ENCODE data around the gene PTCD2.
A peak's percentile ranks its signal among the peaks of the same experiment; 100 is the strongest.

The PTCD2 gene

DNA sequence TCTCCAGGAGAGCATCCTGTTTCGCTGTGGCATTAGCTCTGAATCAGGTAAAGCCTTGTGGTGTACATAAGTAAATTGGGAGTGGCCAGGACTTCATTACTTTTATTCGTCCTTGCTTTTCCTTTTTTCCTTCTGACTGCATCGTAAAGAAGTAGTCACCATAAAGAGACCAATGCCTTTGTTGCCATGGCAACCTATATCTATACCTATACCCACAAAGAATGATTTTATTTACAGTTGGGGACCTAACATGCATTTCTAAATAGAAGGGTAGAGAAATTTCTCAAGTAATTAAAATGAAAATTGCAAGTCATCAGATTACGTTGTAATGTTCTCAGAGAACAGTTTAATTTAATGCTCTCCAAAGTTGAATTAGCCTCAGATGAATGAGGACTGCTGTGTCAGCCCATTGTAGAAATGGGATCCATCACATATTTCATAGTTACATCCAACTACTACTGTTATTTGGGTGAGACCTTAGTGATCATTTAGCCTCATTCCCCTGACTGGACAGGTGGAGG lies 18.6 kb downstream of the PTCD2 start:
- FAIRE-seq (no peak), DNase-seq (ENCODE audit: low spot score) (no peak)

DNA sequence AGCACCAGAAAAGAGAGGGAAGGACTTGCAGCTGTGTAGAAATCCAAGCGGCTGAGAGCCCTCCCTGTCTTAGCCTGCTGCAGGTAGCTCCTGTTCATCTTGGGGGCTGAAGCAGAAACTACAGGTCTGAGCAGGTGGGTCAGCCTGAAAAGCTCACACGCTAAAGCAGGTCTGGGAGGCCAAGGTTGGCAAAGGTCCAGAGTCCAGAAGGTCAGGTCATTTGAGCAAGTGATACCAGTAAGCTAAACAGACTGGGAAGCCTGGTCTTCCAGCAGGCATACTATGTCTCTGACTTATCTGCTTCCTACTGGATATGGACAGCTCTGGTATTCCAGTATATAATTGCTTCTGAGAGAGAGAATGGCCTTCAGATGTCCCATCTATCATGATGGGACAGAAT lies 26.2 kb downstream of the PTCD2 start:
- no peak for FAIRE-seq
- DNase-seq (ENCODE audit: low spot score), result no peak

DNA sequence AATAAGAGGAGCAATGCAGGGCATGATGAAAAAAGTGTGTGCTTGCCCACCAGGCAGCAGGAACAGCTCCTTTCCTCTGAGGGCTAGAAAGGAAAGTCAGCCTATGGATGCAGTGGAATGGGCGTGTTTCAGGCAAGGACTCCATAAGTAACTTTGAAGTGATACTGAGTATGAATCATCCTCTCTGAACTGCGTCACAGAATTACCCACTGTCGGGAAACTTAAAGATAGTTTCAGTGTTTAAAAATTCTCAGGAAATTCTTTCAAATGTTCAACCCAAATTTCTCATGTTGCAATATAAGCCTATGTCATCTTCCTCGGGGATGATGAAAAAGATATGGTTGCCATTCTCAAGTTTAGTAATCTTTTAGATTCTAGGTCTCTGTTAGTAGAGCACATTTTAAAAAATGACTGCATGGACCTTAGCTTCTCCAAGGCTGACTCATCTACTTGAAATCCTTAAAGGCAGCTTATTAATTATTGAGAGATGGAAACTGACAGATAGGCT lies 27.7 kb downstream of the PTCD2 start:
- DNase-seq (ENCODE audit: low spot score) (peak; percentile 47), FAIRE-seq (peak; percentile 30)

DNA sequence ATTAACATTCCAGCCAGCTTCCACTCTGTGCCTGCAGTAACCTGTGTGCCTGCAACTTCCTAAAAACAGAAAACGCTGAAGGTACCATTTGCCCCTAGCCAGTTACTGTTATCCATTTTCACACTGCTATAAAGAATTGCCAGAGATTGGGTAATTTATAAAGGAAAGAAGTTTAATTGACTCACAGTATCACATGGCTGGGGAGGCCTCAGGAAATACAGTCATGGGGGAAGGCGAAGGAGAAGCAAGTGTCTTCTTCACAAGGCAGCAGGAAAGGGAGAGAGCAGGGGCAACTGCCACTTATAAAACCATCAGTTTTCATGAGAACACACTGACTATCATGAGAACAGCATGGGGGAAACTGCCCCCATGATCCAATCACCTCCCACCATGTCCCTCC lies 31.2 kb downstream of the PTCD2 start:
- FAIRE-seq, result no peak
- no peak for DNase-seq (ENCODE audit: low spot score)

DNA sequence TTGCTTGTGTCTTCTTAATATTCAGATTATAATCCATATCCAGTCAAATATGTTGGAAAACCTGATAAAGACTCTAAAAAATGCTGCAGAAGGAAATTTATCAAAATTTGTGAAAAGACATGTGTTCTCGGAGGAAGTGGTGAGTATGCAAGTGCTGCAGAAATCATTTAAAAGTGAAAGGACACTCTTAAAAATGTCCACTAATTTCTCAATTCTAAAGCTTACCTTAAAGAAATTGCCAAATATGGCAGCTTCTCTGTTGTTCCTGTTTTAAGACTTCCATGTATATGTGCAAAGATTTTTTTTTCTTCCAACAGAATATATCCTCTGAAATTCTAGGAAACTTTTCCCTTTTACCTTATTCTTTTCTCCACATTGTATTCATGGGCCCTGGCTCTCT lies 32.4 kb downstream of the PTCD2 start:
- DNase-seq (ENCODE audit: low spot score) (no peak), FAIRE-seq (no peak)

DNA sequence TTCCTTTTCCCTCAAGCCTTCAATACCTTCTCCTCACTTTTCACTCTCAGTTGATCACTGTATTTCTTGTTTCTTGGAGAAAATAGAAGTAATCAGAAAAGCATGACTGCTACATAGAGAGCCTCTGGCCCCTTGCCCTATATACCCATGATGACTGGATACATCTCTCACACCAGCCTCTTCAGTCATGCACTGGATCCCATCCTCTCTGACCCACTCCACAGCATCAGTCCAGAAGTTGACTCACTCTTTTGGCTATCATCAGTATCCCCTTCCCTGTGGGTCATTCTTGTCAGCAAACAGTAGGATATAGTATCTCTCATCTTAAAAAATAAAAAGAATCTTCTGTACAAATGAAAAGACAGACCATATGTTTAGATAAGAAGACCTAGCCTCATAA lies 32.9 kb downstream of the PTCD2 start:
- FAIRE-seq, result no peak
- DNase-seq (ENCODE audit: low spot score), result no peak

DNA sequence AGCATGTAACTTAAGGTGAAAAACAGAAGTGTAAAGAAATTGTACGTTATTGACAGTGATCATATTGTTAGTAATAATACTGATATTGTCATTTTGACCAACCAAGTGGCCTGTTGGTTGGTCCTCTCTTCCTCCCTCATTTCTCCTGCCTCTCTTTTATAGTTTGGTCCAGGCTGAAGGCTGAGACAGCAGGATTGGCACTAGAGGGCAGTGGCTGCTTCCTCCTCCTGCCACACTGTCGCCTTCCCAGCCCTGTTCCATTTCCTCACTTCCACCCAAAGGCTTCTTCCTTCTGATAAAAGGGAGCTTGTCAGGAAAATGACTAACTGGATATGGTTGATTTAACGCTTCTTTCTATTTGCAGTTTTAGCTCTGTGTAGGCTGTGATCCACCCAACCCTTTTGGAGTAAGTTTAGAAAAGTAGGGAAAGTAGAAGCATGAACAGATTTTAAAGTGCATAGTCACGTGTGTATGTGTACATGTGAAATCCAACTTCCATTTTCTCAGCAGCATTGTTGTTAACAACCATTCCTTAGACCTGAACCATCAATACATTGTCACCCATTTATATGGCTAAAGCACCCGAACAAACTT lies 35.6 kb downstream of the PTCD2 start:
- FAIRE-seq, result no peak
- DNase-seq (ENCODE audit: low spot score), result peak; percentile 29

DNA sequence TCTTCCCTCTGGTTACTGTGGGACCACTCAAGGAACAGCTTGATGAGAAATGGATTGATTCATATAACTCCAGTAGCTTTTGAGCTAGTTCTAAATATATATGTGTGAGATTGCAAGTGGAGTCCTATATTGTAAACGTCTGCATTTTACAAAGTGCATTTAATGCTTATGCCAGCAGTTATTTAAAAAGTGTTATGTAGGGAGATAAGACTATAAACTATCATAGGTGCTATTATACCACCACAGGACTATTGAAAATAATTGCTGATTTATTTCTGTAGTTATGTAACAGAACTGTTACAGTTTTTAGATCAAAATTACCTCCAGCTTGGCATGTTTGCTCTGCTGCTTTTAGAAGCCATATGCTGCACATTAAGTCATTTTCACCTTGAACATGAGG lies 36.2 kb downstream of the PTCD2 start:
- no peak for DNase-seq (ENCODE audit: low spot score)
- no peak for FAIRE-seq

DNA sequence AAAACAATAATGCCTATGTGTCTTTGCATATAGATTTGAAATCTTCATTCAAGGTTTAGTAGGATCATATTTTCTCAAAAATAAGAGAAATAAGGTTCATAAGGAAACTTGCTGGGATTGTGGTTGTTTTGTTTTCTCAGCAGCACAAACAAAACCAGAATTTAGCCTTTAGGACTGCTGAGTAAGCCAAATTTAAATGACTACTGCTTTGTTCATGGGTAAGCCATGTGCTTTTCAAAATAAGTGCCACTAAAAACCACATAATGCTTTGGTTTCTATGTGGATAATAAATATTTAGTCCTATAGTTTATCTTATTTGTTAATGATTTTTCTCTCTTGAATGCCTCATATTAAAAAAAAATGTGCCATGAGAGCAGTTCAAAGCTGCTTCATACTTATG lies 38.8 kb downstream of the PTCD2 start:
- FAIRE-seq, result no peak
- DNase-seq (ENCODE audit: low spot score), result no peak

DNA sequence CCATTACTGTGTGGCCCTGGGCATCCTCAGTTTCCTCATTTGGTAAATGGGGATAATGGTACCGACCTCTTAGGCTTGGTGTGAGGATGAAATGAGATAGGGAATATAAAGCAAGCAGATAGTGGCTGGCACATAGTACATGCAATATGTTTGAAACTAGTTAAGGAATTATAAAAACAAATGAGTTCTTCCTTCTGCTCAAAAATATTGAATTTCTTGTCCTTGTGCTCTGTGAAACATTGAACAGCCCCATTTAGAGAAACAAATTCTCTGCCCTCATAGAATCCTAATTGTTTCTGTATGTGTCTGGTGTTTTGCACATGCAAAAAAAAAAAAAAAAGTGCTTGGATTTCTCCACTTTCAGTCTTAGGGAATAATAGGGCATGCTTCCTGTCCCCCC lies 39.7 kb downstream of the PTCD2 start:
- no peak for FAIRE-seq
- no peak for DNase-seq (ENCODE audit: low spot score)

DNA sequence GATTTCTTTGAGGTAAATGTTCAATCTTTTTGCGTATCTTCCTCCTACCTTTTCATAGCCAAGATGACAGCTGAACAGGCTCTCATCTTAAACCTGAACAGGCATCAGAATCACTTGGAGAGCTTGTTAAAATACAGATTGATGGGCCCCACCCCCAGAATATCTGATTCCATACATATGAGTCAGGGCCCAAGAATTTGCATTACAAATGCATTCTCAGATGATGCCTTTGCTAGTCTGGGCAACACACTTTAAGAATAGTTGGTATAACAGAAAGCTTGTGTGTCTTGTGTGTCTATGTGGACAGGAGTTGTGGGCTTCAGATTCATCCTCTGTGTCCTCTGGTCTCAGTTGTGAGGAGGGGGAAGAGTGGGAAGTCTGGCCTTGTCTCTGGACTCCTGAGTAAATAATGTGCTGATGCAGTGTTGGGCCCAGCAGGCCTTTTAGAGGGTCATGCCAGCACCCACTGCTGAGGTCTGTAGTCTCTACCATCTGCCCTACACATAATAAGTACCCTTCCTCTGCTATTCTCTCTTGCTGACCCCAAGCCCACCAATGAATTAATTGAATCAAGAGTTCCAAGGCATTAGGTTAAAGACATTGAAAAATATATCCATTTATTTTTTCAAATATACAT lies 43.1 kb downstream of the PTCD2 start:
- peak; percentile 59 for DNase-seq (ENCODE audit: low spot score)

DNA sequence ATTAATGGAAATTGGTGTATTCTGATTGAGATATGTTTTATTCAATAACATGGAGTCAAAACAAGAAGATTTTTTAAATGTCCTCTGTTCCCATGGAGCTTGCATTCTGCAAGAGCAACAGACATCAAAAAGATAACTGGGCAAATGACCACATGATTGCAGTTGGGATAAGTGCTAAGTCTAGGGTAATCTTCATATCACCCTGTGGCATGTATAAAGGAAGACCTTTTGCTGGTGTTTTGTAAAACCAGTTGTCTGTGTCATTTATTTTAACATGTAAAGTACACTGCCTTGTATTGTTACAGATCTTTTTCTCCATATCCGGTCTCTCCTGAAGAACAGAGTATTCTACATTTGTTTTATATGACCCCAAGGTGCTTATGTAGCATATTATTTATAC lies 44.0 kb downstream of the PTCD2 start:
- no peak for FAIRE-seq

More for the DNA sequence above, 43.1 kb downstream of the PTCD2 start:
- no peak for FAIRE-seq

DNA sequence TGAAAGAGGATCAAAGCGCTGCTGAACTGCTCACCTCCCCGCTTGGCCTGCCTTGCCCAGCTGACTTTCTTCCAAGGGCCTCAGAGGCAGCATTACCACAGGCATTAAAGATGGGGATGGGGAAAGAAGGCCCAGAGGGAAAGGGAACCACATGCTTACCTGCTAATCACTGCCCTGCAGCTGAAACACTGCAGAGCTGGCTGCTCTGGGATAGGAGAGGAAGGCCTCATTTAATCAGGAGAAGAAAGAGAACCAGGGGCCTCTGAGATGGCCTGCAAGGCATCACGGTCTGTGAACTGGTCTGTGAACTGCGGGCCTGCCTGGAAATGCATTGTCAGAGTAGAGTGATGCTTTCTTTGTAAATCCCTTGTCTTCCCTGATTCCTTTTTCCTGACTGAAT lies 44.8 kb downstream of the PTCD2 start:
- DNase-seq (ENCODE audit: low spot score), result no peak
- FAIRE-seq, result no peak

More for the DNA sequence above, 44.0 kb downstream of the PTCD2 start:
- DNase-seq (ENCODE audit: low spot score), result no peak

DNA sequence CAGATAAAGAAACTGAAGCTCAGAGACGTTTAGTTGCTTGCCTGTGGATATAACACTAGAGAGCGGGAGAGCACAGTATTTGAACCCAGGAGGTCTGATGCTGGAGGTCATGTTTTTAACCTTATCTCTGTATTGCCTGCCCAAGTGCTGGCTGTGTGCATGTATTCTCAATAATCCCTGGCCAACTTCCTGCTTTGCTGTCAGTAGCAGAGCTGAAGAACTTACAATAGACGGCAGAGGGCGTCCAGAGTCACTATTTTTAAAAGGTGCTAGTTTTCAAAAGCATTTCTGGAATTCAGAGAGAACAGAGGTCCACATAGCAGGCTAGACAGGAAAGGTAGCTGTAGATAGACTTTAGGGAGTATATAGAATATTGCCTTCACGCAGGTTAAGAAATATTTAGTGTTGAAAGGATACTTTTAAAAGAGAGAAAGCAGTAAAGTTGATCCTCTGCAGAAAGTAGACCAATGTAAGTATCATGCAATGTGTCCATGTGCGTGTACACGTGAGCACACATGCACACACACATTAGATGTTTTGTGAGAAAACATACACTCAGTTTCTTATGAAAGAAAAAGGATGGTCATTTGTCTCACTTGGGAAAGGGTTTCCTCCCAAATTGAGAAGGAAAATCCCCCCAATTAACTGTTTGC lies 46.3 kb downstream of the PTCD2 start:
- DNase-seq (ENCODE audit: low spot score) (peak; percentile 42), FAIRE-seq (no peak)

DNA sequence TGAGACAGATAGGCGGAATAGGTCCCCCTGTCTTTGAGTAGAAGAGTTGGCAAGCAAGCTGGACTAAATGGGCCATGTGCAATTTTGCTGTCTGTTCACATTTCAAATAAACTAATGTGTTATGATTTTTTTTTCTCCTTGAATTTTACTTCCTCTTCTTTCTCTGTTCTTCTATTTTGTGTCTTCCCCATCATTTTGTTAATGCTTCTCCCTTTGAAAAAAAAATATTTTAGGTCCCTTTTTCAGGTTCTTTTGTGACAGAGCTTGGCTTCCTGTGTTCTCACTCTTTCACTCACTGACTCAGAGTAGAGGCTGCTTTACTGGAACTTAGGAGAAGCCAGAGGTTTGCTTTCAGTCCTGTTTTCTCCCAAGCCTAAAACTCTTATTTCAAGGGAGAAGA lies 48.1 kb downstream of the PTCD2 start:
- FAIRE-seq (no peak), DNase-seq (ENCODE audit: low spot score) (no peak)

DNA sequence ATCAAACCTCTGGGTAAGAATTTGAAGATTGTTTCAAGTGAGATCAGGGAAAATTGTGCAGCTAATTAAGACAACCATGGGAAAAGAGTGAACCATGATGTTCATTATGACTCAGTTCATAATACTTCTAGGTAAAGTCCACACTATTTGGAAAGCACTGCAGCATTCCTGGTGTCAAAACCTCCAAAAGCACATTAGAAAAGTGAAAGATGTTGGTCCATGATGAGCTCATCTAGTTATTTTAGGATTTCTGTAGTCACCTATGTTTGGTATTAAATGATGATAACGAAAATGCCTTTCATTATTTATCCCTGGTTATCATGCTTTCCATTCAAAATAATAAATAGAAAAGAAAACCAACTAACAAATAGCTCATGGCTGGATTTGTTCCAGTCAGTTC lies 49.1 kb downstream of the PTCD2 start:
- DNase-seq (ENCODE audit: low spot score) (no peak), FAIRE-seq (no peak)

DNA sequence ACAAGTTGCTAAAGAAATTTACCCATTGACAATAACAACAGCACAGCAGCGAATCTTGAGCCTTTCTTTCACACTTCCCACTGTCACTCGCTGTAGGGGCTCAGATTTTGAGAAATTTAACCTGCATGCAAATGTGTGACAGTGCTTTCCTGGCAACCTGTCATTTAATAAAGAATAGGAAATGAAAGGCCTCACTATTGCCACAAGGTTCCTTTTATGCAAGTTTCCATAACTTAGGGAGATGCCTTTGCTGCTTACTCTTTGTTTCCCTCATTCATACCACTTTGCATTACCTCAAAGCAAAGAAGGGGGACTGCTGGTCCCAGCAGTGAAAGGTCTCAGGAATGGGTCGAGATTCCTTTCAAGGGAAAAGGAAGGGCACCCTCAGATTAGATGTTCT lies 49.5 kb downstream of the PTCD2 start:
- DNase-seq (ENCODE audit: low spot score) (no peak), FAIRE-seq (no peak)

DNA sequence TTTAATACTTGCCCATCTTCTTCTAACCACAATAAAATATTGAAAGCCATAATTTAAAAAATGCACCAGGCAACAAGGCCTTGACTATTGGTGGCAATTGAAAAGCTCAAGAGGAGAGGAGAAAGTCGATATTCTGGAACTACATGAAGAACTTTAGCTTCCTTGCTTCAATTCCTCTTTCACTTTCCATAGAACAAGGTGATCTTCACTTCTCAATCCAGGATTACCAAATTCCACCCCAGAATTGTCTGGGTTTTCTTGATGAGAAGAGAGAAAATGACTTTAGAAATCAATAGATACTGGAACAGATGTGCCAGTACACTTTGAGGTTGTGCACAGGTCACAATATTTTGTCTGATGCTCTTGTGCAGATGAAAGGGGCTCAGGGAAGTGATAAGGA lies 52.2 kb downstream of the PTCD2 start:
- FAIRE-seq, result no peak

DNA sequence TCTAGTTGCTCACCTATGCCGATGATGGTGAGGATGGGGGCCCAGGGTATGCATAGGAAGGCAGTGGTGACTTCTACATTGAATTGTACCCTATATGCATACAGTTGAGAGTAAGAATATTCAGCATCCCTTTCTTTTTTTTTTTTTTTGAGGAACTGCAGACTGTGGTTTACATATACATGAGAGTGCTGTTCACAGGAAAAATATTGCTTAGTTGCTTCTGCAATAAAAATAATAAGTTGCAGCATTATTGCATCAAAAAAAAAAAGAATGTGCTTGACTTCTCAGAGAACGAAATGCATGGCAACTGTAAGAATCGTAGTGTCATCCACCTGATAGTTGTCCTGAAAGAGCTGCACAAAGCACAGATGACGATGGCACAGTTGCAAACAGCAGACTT lies 52.8 kb downstream of the PTCD2 start:
- DNase-seq (ENCODE audit: low spot score) (no peak), FAIRE-seq (no peak)

More for the DNA sequence above, 52.2 kb downstream of the PTCD2 start:
- no peak for DNase-seq (ENCODE audit: low spot score)

DNA sequence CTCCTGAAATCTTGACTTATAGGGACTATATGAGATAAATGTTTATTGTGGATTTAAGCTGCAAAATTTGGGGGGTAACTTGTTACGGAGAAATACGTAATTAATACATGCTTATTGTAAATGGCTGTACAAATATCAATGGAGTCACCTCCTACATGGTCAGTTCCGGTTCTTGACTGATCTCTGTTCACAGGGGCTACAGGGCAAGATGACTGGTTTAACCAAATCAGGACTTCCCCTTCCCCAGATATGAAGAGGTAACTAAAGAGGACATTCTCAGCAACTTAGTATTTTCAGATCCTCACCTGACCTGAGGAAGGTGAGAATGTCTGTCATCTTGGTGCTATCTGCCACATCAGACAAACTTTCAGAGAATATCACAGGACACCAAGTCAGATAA lies 54.7 kb downstream of the PTCD2 start:
- no peak for FAIRE-seq
- DNase-seq (ENCODE audit: low spot score), result no peak

DNA sequence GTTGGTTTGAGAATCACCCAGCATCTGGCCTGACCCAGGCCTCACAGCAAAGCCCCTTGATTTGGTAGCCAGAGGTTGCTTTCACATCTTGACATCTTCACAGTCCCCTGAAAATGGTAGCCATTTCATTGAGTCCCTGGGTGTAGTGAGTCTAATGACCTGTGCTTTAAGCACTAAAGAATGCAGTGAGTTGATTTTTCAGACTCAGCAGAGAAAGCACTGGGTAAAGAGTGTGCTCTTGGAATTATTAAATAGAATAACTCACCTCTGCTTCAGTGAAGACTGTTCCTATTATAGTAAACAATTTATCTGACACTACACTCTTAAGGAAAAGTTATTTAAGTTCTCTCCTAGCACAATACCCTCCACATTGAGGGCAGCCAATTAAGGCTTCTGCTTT lies 56.2 kb downstream of the PTCD2 start:
- DNase-seq (ENCODE audit: low spot score) (no peak), FAIRE-seq (no peak)

DNA sequence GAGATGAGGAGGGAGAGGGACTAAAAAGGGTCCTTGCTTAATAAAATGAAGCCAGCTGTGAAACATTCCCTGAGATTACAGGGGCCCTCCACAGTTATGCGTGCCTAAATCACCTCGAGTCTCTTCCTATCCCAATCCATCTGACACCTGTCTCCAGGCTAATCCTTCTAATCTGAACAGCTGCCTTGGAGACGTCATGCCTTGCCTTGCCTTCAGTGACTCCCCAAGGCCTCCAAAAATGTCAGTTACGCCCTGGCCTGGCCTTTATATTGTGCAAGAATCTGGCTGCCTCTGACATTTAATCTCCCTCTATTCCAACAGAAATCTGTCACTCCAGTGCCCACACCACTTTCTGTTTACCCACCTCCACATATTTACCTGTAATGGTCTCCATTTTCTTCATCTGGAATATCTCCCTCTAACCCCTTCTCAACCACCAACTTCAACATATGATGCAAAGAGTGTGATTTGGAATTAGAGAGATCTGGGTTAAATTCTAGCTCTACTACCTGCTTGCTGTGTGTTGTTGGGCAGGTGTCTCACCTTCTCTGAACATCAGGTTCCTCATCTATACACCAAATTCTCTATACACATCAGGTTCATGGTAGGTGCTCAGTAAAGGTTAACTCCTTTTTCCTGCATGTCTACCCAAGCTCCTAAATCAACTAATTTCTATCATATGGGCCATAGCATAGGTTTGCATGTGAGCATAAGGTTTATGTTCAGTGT lies 57.9 kb downstream of the PTCD2 start:
- FAIRE-seq, result no peak
- no peak for DNase-seq (ENCODE audit: low spot score)

Measured in RCC 7860 (cell line).